ENCODE results near the gene IGDCC3. TPM values are rescaled to one million over a fixed set of nuclear protein-coding genes. Genes with fewer than 3 reads are reported as not detected.

The IGDCC3 gene
- total and polyA plus RNA-seq, 12 donors = under 0.01 to 0.57 (median 0.16) TPM; not detected in 4

GRCh38 chr15:65344914-65345275 lies 32.9 kb downstream of the IGDCC3 start:
- H3K27ac ChIP-seq = no peak overlapping the region
- H3K4me3 ChIP-seq = no peak overlapping the region
- H3K27me3 ChIP-seq = peaks cover 0 to 8% (median 0%) of the 10 kb centered on the region in 7 donors
- intact Hi-C loops (cut with DNase I) = loop anchor here in 1 of 10 donors (5.0 kb wide), 1 partner anchor 32 kb away; the partner anchor contains the start of gene IGDCC3
- H3K36me3 ChIP-seq = no peaks in the 10 kb centered on the region
- no peak for ATAC-seq
- H3K9me3 ChIP-seq = no peaks in the 10 kb centered on the region
- TF ChIP-seq CTCF (IDR thresholded peaks at IDR 0.05) = no peak
- H3K4me1 ChIP-seq = peaks cover 0 to 1% (median 0%) of the 10 kb centered on the region in 9 donors
- 84 to 85% methylated on average over 2 of the region's 2 CpGs for WGBS, 2 donors
- no peak for DNase-seq

GRCh38 chr15:65344214-65344913 lies 33.4 kb downstream of the IGDCC3 start:
- Histone ChIP-seq H3K4me1 (peaks cover 0 to 3% (median 0%) of the 10 kb centered on the region in 9 donors), H3K9me3 (no peaks in the 10 kb centered on the region), H3K4me3 (no peak overlapping the region), H3K27ac (no peak overlapping the region), H3K27me3 (peaks cover 0 to 10% (median 0%) of the 10 kb centered on the region in 7 donors), H3K36me3 (no peaks in the 10 kb centered on the region)
- DNase-seq (no peak), ATAC-seq (no peak)
- WGBS, 2 donors = 90 to 97% methylated on average over 8 of the region's 8 CpGs
- intact Hi-C loops (cut with DNase I) = loop anchor here in 1 of 10 donors (5.0 kb wide), 1 partner anchor 33 kb away; the partner anchor contains the start of gene IGDCC3
- TF ChIP-seq CTCF (IDR thresholded peaks at IDR 0.05) = no peak

- H3K9me3 ChIP-seq = no peaks in the 10 kb centered on the region
- H3K36me3 ChIP-seq = no peaks in the 10 kb centered on the region
- no peak overlapping the region for H3K27ac ChIP-seq
- peaks cover 0 to 3% (median 0%) of the 10 kb centered on the region in 9 donors for H3K4me1 ChIP-seq
- WGBS, 2 donors = 95 to 97% methylated on average over 10 of the region's 10 CpGs
- DNase-seq (no peak), ATAC-seq (no peak)
- intact Hi-C loops (cut with DNase I) = loop anchor here in 1 of 10 donors (5.0 kb wide), 1 partner anchor 34 kb away; the partner anchor contains the start of gene IGDCC3
- no peak for TF ChIP-seq CTCF (IDR thresholded peaks at IDR 0.05)
- H3K4me3 ChIP-seq = no peak overlapping the region
- peaks cover 0 to 10% (median 0%) of the 10 kb centered on the region in 7 donors for H3K27me3 ChIP-seq
Measured at GRCh38 chr15:65343374-65343981, 34.3 kb downstream of the IGDCC3 start.

- no peak for DNase-seq
- no peaks in the 10 kb centered on the region for H3K9me3 ChIP-seq
Measured at GRCh38 chr15:65342493-65342892, 35.3 kb downstream of the IGDCC3 start.

More at GRCh38 chr15:65342493-65342892, 35.3 kb downstream of the IGDCC3 start:
- intact Hi-C loops (cut with DNase I) = loop anchor here in 1 of 10 donors (5.0 kb wide), 1 partner anchor 35 kb away; the partner anchor contains the start of gene IGDCC3
- no peaks in the 10 kb centered on the region for H3K36me3 ChIP-seq
- H3K4me1 ChIP-seq = peaks cover 0 to 3% (median 0%) of the 10 kb centered on the region in 9 donors
- no peak for TF ChIP-seq CTCF (IDR thresholded peaks at IDR 0.05)
- WGBS, 2 donors = 93 to 96% methylated on average over 9 of the region's 9 CpGs
- no peak overlapping the region for H3K4me3 ChIP-seq
- H3K27ac ChIP-seq = no peak overlapping the region
- ATAC-seq = no peak
- H3K27me3 ChIP-seq = peaks cover 0 to 7% (median 0%) of the 10 kb centered on the region in 7 donors

All from heart right ventricle (tissue), 16 donors.